ENCODE measurements around the gene OXNAD1.

OXNAD1 gene

GRCh38 chr3:16222547-16222946 lies 42.5 kb upstream of the OXNAD1 start:
- TF ChIP-seq, protein P1, sequence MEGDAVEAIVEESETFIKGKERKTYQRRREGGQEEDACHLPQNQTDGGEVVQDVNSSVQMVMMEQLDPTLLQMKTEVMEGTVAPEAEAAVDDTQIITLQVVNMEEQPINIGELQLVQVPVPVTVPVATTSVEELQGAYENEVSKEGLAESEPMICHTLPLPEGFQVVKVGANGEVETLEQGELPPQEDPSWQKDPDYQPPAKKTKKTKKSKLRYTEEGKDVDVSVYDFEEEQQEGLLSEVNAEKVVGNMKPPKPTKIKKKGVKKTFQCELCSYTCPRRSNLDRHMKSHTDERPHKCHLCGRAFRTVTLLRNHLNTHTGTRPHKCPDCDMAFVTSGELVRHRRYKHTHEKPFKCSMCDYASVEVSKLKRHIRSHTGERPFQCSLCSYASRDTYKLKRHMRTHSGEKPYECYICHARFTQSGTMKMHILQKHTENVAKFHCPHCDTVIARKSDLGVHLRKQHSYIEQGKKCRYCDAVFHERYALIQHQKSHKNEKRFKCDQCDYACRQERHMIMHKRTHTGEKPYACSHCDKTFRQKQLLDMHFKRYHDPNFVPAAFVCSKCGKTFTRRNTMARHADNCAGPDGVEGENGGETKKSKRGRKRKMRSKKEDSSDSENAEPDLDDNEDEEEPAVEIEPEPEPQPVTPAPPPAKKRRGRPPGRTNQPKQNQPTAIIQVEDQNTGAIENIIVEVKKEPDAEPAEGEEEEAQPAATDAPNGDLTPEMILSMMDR (IDR thresholded peaks at IDR 0.05), result no peak
- Histone ChIP-seq H3K4me2 (ENCODE audit: low read length) (no peak overlapping the region), H3K9ac (no peak overlapping the region), H3K4me3 (ENCODE audit: low read depth, low read length) (no peak overlapping the region), H3K79me2 (no peaks in the 10 kb centered on the region), H3K27me3 (ENCODE audit: control insufficient read depth, insufficient read depth, low read length) (no peaks in the 10 kb centered on the region), H3K9me3 (ENCODE audit: control insufficient read depth, low read length) (no peaks in the 10 kb centered on the region), H3K4me1 (no peaks in the 10 kb centered on the region), H3K27ac (no peak overlapping the region), H3K36me3 (ENCODE audit: control insufficient read depth, insufficient read depth, low read length) (no peaks in the 10 kb centered on the region), H2AFZ (no peak overlapping the region)

DNA sequence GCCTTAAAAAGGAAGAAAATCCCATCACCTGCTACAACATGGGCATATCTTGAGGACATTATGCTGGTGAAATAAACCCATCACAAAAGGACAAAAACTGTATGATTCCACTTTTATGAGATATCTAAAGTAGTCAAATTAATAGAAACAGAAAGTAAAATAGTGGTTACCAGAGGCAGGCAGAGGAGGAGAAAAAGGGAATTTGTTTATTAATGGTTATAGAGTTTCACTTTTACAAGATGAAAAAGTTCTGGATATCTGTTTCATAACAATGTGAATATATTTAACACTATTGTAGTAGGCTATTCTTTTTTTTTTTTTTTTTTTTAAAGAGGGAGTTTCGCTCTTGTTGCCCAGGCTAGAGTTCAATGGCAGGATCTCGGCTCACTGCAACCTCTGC lies 40.7 kb upstream of the OXNAD1 start:
- Histone ChIP-seq H3K4me1 (no peaks in the 10 kb centered on the region), H3K79me2 (no peaks in the 10 kb centered on the region)

DNA sequence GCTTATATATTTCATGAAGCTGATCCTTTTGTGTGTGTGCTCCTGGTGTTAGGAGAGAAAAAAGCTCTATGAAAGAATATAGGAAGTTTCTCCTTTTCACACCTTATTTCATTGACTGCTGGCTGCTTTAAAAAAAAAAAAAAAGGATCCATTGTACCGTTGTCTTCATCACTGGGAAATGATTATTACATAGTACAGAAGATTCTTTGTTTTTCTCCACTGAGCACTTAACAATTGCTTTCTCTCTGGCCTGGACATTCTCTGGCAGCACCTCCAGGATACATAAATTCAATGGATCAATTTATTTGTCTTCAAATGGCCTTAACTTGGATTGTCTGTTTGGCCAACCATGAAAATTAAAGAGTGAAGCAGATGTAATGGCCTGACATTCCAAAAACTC lies 37.4 kb upstream of the OXNAD1 start:
- Histone ChIP-seq H3K27me3 (ENCODE audit: control insufficient read depth, insufficient read depth, low read length) (no peaks in the 10 kb centered on the region), H3K27ac (no peak overlapping the region)

More for the DNA sequence above, 40.7 kb upstream of the OXNAD1 start:
- H3K27ac ChIP-seq, result no peak overlapping the region
- H2AFZ ChIP-seq, result no peak overlapping the region
- no peaks in the 10 kb centered on the region for H3K36me3 ChIP-seq (ENCODE audit: control insufficient read depth, insufficient read depth, low read length)
- H3K4me3 ChIP-seq (ENCODE audit: low read depth, low read length), result no peak overlapping the region
- TF ChIP-seq, protein P1 (IDR thresholded peaks at IDR 0.05), result no peak
- no peaks in the 10 kb centered on the region for H3K9me3 ChIP-seq (ENCODE audit: control insufficient read depth, low read length)
- no peak overlapping the region for H3K9ac ChIP-seq
- no peaks in the 10 kb centered on the region for H3K27me3 ChIP-seq (ENCODE audit: control insufficient read depth, insufficient read depth, low read length)
- no peak overlapping the region for H3K4me2 ChIP-seq (ENCODE audit: low read length)

GRCh38 chr3:16229681-16230080 lies 35.3 kb upstream of the OXNAD1 start:
- H3K9ac ChIP-seq, result no peak overlapping the region
- no peaks in the 10 kb centered on the region for H3K36me3 ChIP-seq (ENCODE audit: control insufficient read depth, insufficient read depth, low read length)
- H2AFZ ChIP-seq, result no peak overlapping the region
- no peaks in the 10 kb centered on the region for H3K79me2 ChIP-seq
- H3K27ac ChIP-seq, result no peak overlapping the region
- no peak overlapping the region for H3K4me2 ChIP-seq (ENCODE audit: low read length)
- no peak overlapping the region for H3K4me3 ChIP-seq (ENCODE audit: low read depth, low read length)
- H3K9me3 ChIP-seq (ENCODE audit: control insufficient read depth, low read length), result no peaks in the 10 kb centered on the region
- TF ChIP-seq, protein P1 (IDR thresholded peaks at IDR 0.05), result no peak
- no peaks in the 10 kb centered on the region for H3K4me1 ChIP-seq
- H3K27me3 ChIP-seq (ENCODE audit: control insufficient read depth, insufficient read depth, low read length), result no peaks in the 10 kb centered on the region

More for the DNA sequence above, 37.4 kb upstream of the OXNAD1 start:
- Histone ChIP-seq H2AFZ (no peak overlapping the region), H3K4me3 (ENCODE audit: low read depth, low read length) (no peak overlapping the region), H3K4me1 (no peaks in the 10 kb centered on the region), H3K36me3 (ENCODE audit: control insufficient read depth, insufficient read depth, low read length) (no peaks in the 10 kb centered on the region), H3K9me3 (ENCODE audit: control insufficient read depth, low read length) (no peaks in the 10 kb centered on the region), H3K4me2 (ENCODE audit: low read length) (no peak overlapping the region), H3K9ac (no peak overlapping the region), H3K79me2 (no peaks in the 10 kb centered on the region)
- TF ChIP-seq, protein P1 (IDR thresholded peaks at IDR 0.05), result no peak

GRCh38 chr3:16231983-16232382 lies 33.0 kb upstream of the OXNAD1 start:
- H3K27ac ChIP-seq, result no peak overlapping the region
- TF ChIP-seq, protein P1 (IDR thresholded peaks at IDR 0.05), result no peak
- H3K4me3 ChIP-seq (ENCODE audit: low read depth, low read length), result no peak overlapping the region
- H2AFZ ChIP-seq, result no peak overlapping the region
- H3K9ac ChIP-seq, result no peak overlapping the region
- no peaks in the 10 kb centered on the region for H3K9me3 ChIP-seq (ENCODE audit: control insufficient read depth, low read length)
- H3K36me3 ChIP-seq (ENCODE audit: control insufficient read depth, insufficient read depth, low read length), result no peaks in the 10 kb centered on the region
- H3K4me2 ChIP-seq (ENCODE audit: low read length), result no peak overlapping the region
- H3K27me3 ChIP-seq (ENCODE audit: control insufficient read depth, insufficient read depth, low read length), result no peaks in the 10 kb centered on the region
- no peaks in the 10 kb centered on the region for H3K4me1 ChIP-seq
- no peaks in the 10 kb centered on the region for H3K79me2 ChIP-seq
